WERI-Rb-1 (cell line): ENCODE measurements around the gene PTPRN2.
"Not testable (repeated sequence)": the region's sequence is repeated elsewhere in the genome, so short reads cannot be mapped to it uniquely, and the experiment has no call there.

ENCODE experiments used
- DNase-seq: peaks from one replicate; pipeline ENCODE4 v3.0.0-alpha.2; 2020
- H3K27ac ChIP-seq: fragments of 250-450 bp; sonication (Bioruptor Pico); 2 replicates; pipeline ENCODE4 v1.5.1; 2020; ENCODE audit warnings: mild to moderate bottlenecking, moderate library complexity
- H3K27me3 ChIP-seq: fragments of 250-450 bp; sonication (Bioruptor Pico); 2 replicates; pipeline ENCODE4 v1.5.1; 2021; ENCODE audit warnings: mild to moderate bottlenecking, low read depth, moderate library complexity; ENCODE audit not compliant: insufficient read depth, severe bottlenecking
- H3K36me3 ChIP-seq: fragments of 250-450 bp; sonication (Bioruptor Pico); 2 replicates; pipeline ENCODE4 v1.5.1; 2020; ENCODE audit warnings: mild to moderate bottlenecking, moderate library complexity
- H3K4me3 ChIP-seq: 2 replicates; pipeline ENCODE4 v1.5.1; 2011; ENCODE audit warnings: low read depth, mild to moderate bottlenecking, control low read depth, low read length
- H3K9me3 ChIP-seq: fragments of 250-450 bp; sonication (Bioruptor Pico); 2 replicates; pipeline ENCODE4 v1.5.1; 2021; ENCODE audit warnings: mild to moderate bottlenecking, moderate library complexity; ENCODE audit not compliant: severe bottlenecking
- CTCF ChIP-seq: IDR thresholded peaks from 2 replicates; pipeline ENCODE4 v1.5.1; 2011; ENCODE audit warnings: low read depth, mild to moderate bottlenecking, control low read depth, inconsistent platforms, low read length

Gene PTPRN2

GRCh38 chr7:157734676-157735640 is 852.7 kb downstream of the PTPRN2 start:
- H3K4me3 ChIP-seq: no peak overlapping the region
- no peak overlapping the region for H3K27ac ChIP-seq
- no peak for DNase-seq
- no peak for TF ChIP-seq CTCF
- no peaks in the 10 kb centered on the region for H3K27me3 ChIP-seq
- no peaks in the 10 kb centered on the region for H3K9me3 ChIP-seq
- no peaks in the 10 kb centered on the region for H3K36me3 ChIP-seq

- H3K4me3 ChIP-seq, H3K36me3 ChIP-seq, H3K9me3 ChIP-seq, DNase-seq, H3K27ac ChIP-seq, H3K27me3 ChIP-seq: not testable (repeated sequence)
Observed at GRCh38 chr7:157733760-157734395, 853.7 kb downstream of the PTPRN2 start.

- no peak overlapping the region for H3K4me3 ChIP-seq
- no peak for DNase-seq
- no peaks in the 10 kb centered on the region for H3K27me3 ChIP-seq
- no peak overlapping the region for H3K27ac ChIP-seq
- H3K36me3 ChIP-seq: no peaks in the 10 kb centered on the region
- TF ChIP-seq CTCF: no peak
- H3K9me3 ChIP-seq: no peaks in the 10 kb centered on the region
Observed at GRCh38 chr7:157731126-157731525, 856.5 kb downstream of the PTPRN2 start.

- Histone ChIP-seq H3K36me3 (no peaks in the 10 kb centered on the region), H3K9me3 (no peaks in the 10 kb centered on the region), H3K27ac (no peak overlapping the region), H3K4me3 (no peak overlapping the region), H3K27me3 (no peaks in the 10 kb centered on the region)
- DNase-seq: no peak
- TF ChIP-seq CTCF: no peak
Observed at GRCh38 chr7:157730614-157731013, 857.0 kb downstream of the PTPRN2 start.

GRCh38 chr7:157729566-157729965 is 858.1 kb downstream of the PTPRN2 start:
- DNase-seq: no peak
- no peak overlapping the region for H3K27ac ChIP-seq
- 0 out of 2 replicates have a peak, but pooled peaks have one; percentile 13 for TF ChIP-seq CTCF

GRCh38 chr7:157727964-157728615 is 859.5 kb downstream of the PTPRN2 start:
- H3K36me3 ChIP-seq: no peaks in the 10 kb centered on the region
- H3K9me3 ChIP-seq: no peaks in the 10 kb centered on the region
- H3K4me3 ChIP-seq: no peak overlapping the region
- DNase-seq: no peak
- TF ChIP-seq CTCF: no peak
- no peaks in the 10 kb centered on the region for H3K27me3 ChIP-seq
- H3K27ac ChIP-seq: no peak overlapping the region

More at GRCh38 chr7:157729566-157729965, 858.1 kb downstream of the PTPRN2 start:
- no peaks in the 10 kb centered on the region for H3K9me3 ChIP-seq
- H3K36me3 ChIP-seq: no peaks in the 10 kb centered on the region
- no peak overlapping the region for H3K4me3 ChIP-seq
- no peaks in the 10 kb centered on the region for H3K27me3 ChIP-seq
